Trophoblast cell (in vitro differentiated cells and primary cell): ENCODE results near the gene PRDM11.

Source experiments
- DNase-seq, 2 donors: peaks; one replicate each; pipeline ENCODE4 v3.0.0-alpha.2; 2016
- H2AFZ ChIP-seq: 2 replicates; pipeline ENCODE4 v1.6.1; 2013; ENCODE audit warnings: low read length, moderate library complexity, mild to moderate bottlenecking; ENCODE audit not compliant: insufficient read depth, poor library complexity
- H2AK5ac ChIP-seq: 2 replicates; pipeline ENCODE4 v1.6.1; 2013; ENCODE audit warnings: mild to moderate bottlenecking, low read length
- H2BK120ac ChIP-seq: 2 replicates; pipeline ENCODE4 v1.6.1; 2013; ENCODE audit warnings: low read length, mild to moderate bottlenecking, moderate library complexity; ENCODE audit not compliant: insufficient read depth, poor library complexity
- H2BK12ac ChIP-seq: 2 replicates; pipeline ENCODE4 v1.6.1; 2013; ENCODE audit warnings: mild to moderate bottlenecking, low read length, moderate library complexity
- H2BK5ac ChIP-seq: 2 replicates; pipeline ENCODE4 v1.6.1; 2013; ENCODE audit warnings: low read length, low read depth, moderate library complexity, mild to moderate bottlenecking; ENCODE audit not compliant: poor library complexity
- H3K14ac ChIP-seq: 2 replicates; pipeline ENCODE4 v1.6.1; 2013; ENCODE audit warnings: mild to moderate bottlenecking, low read length
- H3K18ac ChIP-seq: 2 replicates; pipeline ENCODE4 v1.6.1; 2013; ENCODE audit warnings: mild to moderate bottlenecking, low read length
- H3K23ac ChIP-seq: 2 replicates; pipeline ENCODE4 v1.6.1; 2013; ENCODE audit warnings: low read length
- H3K27ac ChIP-seq: 2 replicates; pipeline ENCODE4 v1.5.1; 2013; ENCODE audit warnings: low read depth, mild to moderate bottlenecking, inconsistent platforms, low read length, moderate library complexity
- H3K27me3 ChIP-seq: 2 replicates; pipeline ENCODE4 v1.6.1; 2013; ENCODE audit warnings: inconsistent platforms, mild to moderate bottlenecking, low read length, moderate library complexity; ENCODE audit not compliant: insufficient read depth
- H3K36me3 ChIP-seq, 2 experiments: 1 replicate in 1 of 2; 2 replicates in 1 of 2; pipeline ENCODE4 v1.6.1; 2013; ENCODE audit warnings: low read length in 2 of 2, mild to moderate bottlenecking in 2 of 2, moderate library complexity in 1 of 2; ENCODE audit not compliant: insufficient read depth in 2 of 2, control insufficient read depth in 1 of 2
- H3K4ac ChIP-seq: 2 replicates; pipeline ENCODE4 v1.6.1; 2013; ENCODE audit warnings: low read depth, mild to moderate bottlenecking, low read length, moderate library complexity
- H3K4me1 ChIP-seq, 2 experiments: 1 replicate in 1 of 2; 2 replicates in 1 of 2; pipeline ENCODE4 v1.6.1; 2013; ENCODE audit warnings: low read length in 2 of 2, mild to moderate bottlenecking in 2 of 2, moderate library complexity in 1 of 2; ENCODE audit not compliant: insufficient read depth in 2 of 2, control insufficient read depth in 1 of 2
- H3K4me2 ChIP-seq: 2 replicates; pipeline ENCODE4 v1.6.1; 2013; ENCODE audit warnings: inconsistent platforms, mild to moderate bottlenecking, low read length, moderate library complexity
- H3K4me3 ChIP-seq: 2 replicates; pipeline ENCODE4 v1.5.1; 2013; ENCODE audit warnings: mild to moderate bottlenecking, low read depth, low read length, inconsistent platforms
- H3K79me1 ChIP-seq: one replicate; pipeline ENCODE4 v1.6.1; 2013; ENCODE audit warnings: low read length
- H3K79me2 ChIP-seq: 2 replicates; pipeline ENCODE4 v1.6.1; 2013; ENCODE audit warnings: low read length, mild to moderate bottlenecking; ENCODE audit not compliant: control insufficient read depth, insufficient read depth, poor library complexity
- H3K9ac ChIP-seq: 2 replicates; pipeline ENCODE4 v1.6.1; 2013; ENCODE audit warnings: mild to moderate bottlenecking, low read length
- H3K9me3 ChIP-seq: 2 replicates; pipeline ENCODE4 v1.6.1; 2013; ENCODE audit warnings: low read depth, mild to moderate bottlenecking, control low read depth, inconsistent platforms, low read length; ENCODE audit not compliant: insufficient read depth
- H4K12ac ChIP-seq: 2 replicates; pipeline ENCODE4 v1.6.1; 2013; ENCODE audit warnings: low read depth, mild to moderate bottlenecking, low read length, moderate library complexity
- H4K8ac ChIP-seq: 2 replicates; pipeline ENCODE4 v1.6.1; 2013; ENCODE audit warnings: low read depth, mild to moderate bottlenecking, low read length, moderate library complexity
- H4K91ac ChIP-seq: one replicate; pipeline ENCODE4 v1.6.1; 2013; ENCODE audit warnings: low read depth, mild to moderate bottlenecking, low read length, moderate library complexity
- WGBS: extraction: QIAGEN DNeasy Blood & Tissue Kit; methylation state at CpG from one replicate; pipeline ENCODE4 v1.1.7; 2013; ENCODE audit warnings: missing lambda C conversion rate; ENCODE audit not compliant: insufficient read length, insufficient coverage; ENCODE audit errors: extremely low coverage; 5-methylcytosine and 5-hydroxymethylcytosine counted together

The PRDM11 gene

DNA sequence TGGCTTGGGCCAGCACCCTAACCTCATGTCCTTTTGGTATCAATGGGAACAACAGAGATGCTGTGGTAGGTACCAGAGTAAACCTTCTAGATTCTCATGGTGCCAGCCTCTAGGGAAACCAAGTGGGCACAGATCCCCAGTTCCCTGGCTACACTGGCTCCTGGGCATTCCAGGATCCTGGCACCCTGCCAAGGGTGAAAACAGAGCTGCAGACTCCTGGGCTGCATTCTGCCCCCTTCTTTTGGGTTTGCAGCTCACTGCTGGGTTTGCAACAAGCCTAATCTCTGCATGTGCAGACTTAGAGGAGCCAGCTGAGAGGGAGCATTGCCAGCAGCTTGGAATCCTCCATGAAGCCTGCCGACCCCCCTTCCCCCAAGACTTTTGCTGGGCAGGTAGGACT, 30.6 kb downstream of the PRDM11 start:
- Histone ChIP-seq H3K4me3 (no peak overlapping the region), H3K4ac (no peak overlapping the region), H4K91ac (no peak overlapping the region), H3K79me2 (peaks cover 2% of the 10 kb centered on the region), H2AFZ (no peak overlapping the region), H2BK5ac (no peak overlapping the region), H4K8ac (no peak overlapping the region), H3K18ac (no peak overlapping the region), H2BK12ac (no peak overlapping the region), H3K4me2 (no peak overlapping the region), H3K27me3 (no peaks in the 10 kb centered on the region), H3K27ac (no peak overlapping the region), H3K9ac (no peak overlapping the region), H4K12ac (no peak overlapping the region), H3K14ac (no peak overlapping the region), H3K79me1 (peaks cover 3% of the 10 kb centered on the region), H2BK120ac (no peak overlapping the region), H3K23ac (no peak overlapping the region), H3K4me1 (peaks cover 8 to 13% of the 10 kb centered on the region in 2 experiments), H2AK5ac (no peak overlapping the region), H3K9me3 (no peaks in the 10 kb centered on the region), H3K36me3 (no peaks in the 10 kb centered on the region)
- no CpG with 5 or more reads among the region's 1 CpG for WGBS
- DNase-seq: no peak

DNA sequence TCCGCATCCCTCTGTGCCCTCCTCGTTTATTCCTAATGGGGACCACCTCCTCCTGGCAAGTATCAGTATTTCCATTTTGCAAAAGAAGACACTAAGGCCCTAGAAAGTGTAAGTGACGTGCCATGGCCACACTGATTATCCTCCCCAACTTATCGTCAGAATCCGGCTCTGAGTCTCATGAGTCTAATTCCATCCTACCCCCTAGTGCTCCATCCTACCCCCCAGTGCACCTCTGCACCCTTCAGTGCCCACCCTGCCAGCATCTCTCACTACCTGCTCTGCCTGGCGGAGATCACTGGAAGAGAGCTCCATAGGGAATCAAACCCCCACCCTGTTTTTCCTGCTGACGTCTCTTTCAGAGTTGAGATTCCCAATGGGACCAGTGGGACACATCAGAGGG, 31.8 kb downstream of the PRDM11 start:
- no peak overlapping the region for H4K12ac ChIP-seq
- H3K9me3 ChIP-seq: no peaks in the 10 kb centered on the region
- H3K18ac ChIP-seq: no peak overlapping the region
- H3K27me3 ChIP-seq: no peaks in the 10 kb centered on the region
- H3K27ac ChIP-seq: no peak overlapping the region
- 100% methylated on average over 2 of the region's 7 CpGs for WGBS
- H3K79me1 ChIP-seq: peaks cover 3% of the 10 kb centered on the region
- H2BK120ac ChIP-seq: no peak overlapping the region
- H4K91ac ChIP-seq: no peak overlapping the region
- H3K4me1 ChIP-seq: peaks cover 8 to 13% of the 10 kb centered on the region in 2 experiments
- peaks cover 2% of the 10 kb centered on the region for H3K79me2 ChIP-seq
- DNase-seq: no peak
- no peak overlapping the region for H3K14ac ChIP-seq
- no peak overlapping the region for H3K9ac ChIP-seq
- no peak overlapping the region for H3K4me3 ChIP-seq
- H4K8ac ChIP-seq: no peak overlapping the region
- H2AFZ ChIP-seq: no peak overlapping the region
- H3K23ac ChIP-seq: no peak overlapping the region
- H3K4me2 ChIP-seq: no peak overlapping the region
- H2AK5ac ChIP-seq: no peak overlapping the region
- H2BK5ac ChIP-seq: no peak overlapping the region
- H3K36me3 ChIP-seq: no peaks in the 10 kb centered on the region
- no peak overlapping the region for H3K4ac ChIP-seq
- no peak overlapping the region for H2BK12ac ChIP-seq

DNA sequence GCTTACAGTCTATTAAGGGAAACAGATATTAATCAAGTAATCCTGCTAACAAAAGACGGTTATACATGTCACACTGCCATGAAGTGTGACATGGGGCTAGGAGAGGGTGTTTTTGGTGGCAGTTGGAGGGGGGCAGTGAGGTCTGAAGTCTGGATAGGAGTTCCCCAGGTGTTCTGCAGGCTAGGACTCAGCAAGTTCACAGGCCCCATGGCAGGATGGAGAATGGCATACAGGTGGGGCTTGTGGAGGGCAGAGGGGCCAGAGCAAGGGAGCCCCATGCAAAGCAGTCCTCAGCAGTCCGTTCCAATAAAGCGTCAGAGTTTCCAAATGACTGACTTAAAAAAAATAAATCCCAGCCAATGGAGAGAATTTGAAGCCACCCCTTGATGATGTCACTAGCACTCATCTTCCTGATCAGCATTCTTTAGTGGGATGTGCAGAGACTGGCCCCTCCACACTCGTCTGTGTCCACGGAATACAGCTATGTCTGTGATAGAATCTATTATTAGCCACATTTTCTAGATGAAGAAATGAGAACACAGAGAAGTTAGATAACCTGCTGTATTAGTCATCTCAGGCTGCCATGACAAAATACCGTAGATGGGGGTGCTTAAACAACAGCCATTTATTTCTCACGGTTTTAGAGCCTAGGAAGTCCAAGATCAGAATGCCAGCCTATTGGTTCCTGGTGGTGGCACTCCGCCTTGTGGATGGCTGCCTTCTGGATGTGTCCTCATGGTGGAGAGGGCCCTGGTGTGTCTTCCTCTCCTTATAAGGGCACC, 32.6 kb downstream of the PRDM11 start:
- H4K91ac ChIP-seq: no peak overlapping the region
- H2BK5ac ChIP-seq: no peak overlapping the region
- no peak overlapping the region for H3K14ac ChIP-seq
- H3K18ac ChIP-seq: no peak overlapping the region
- WGBS: no CpG with 5 or more reads among the region's 8 CpGs
- H3K27ac ChIP-seq: no peak overlapping the region
- no peaks in the 10 kb centered on the region for H3K27me3 ChIP-seq
- no peaks in the 10 kb centered on the region for H3K36me3 ChIP-seq
- no peak overlapping the region for H2AFZ ChIP-seq
- no peak overlapping the region for H3K4ac ChIP-seq
- H3K4me2 ChIP-seq: no peak overlapping the region
- H3K4me3 ChIP-seq: no peak overlapping the region
- peaks cover 3% of the 10 kb centered on the region for H3K79me1 ChIP-seq
- H3K9me3 ChIP-seq: no peaks in the 10 kb centered on the region
- no peak overlapping the region for H4K8ac ChIP-seq
- H3K9ac ChIP-seq: no peak overlapping the region
- H3K4me1 ChIP-seq: peaks cover 8 to 13% of the 10 kb centered on the region in 2 experiments
- H2BK120ac ChIP-seq: no peak overlapping the region
- no peak overlapping the region for H2BK12ac ChIP-seq
- peaks cover 2% of the 10 kb centered on the region for H3K79me2 ChIP-seq
- H4K12ac ChIP-seq: no peak overlapping the region
- no peak overlapping the region for H2AK5ac ChIP-seq
- peak in 1 of 2 donors; percentile 2 for DNase-seq
- no peak overlapping the region for H3K23ac ChIP-seq

DNA sequence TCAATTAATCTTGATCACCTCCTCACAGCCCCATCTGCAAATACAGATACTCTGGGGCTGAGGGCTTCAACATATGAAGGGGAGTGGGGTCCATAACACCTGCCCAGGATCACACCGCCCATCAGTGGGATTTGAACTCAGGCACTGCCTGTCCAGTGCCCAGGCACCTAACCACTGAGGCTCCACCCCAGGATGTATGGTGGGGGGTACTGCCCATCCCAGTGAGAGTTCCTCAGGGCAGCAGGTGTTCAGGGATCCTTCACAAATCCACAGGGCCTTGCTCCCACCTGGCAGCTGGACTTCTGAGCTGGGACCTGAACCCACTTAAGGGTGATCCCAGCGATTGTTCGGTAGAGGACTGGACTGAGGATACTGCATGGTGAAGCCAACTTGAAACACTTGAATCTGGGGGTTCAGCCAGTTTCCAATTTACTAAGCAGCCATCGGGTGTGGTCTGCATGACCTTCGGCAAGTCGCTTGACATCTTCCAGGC, 33.3 kb downstream of the PRDM11 start:
- Histone ChIP-seq H3K27ac (no peak overlapping the region), H3K23ac (no peak overlapping the region), H2BK12ac (no peak overlapping the region), H3K27me3 (no peaks in the 10 kb centered on the region), H2BK5ac (no peak overlapping the region), H3K4me1 (peaks cover 8 to 16% of the 10 kb centered on the region in 2 experiments), H3K4ac (no peak overlapping the region), H3K79me2 (peaks cover 2% of the 10 kb centered on the region), H3K18ac (no peak overlapping the region), H4K12ac (no peak overlapping the region), H3K4me3 (no peak overlapping the region), H3K79me1 (peaks cover 3% of the 10 kb centered on the region), H2BK120ac (no peak overlapping the region), H3K9ac (no peak overlapping the region), H3K14ac (no peak overlapping the region), H3K9me3 (no peaks in the 10 kb centered on the region), H2AFZ (peak overlapping the region; percentile 15), H3K4me2 (peak overlapping the region; percentile 85), H4K91ac (no peak overlapping the region), H3K36me3 (no peaks in the 10 kb centered on the region), H2AK5ac (no peak overlapping the region), H4K8ac (no peak overlapping the region)
- no CpG with 5 or more reads among the region's 6 CpGs for WGBS
- DNase-seq: no peak
